AG10803 (cell line): ENCODE data around the gene PTPRD.

Source experiments
- DNase-seq: peaks from one replicate; pipeline ENCODE4 v3.0.0; 2010; ENCODE audit warnings: low read depth
- H3K4me3 ChIP-seq: 2 replicates; pipeline ENCODE4 v1.5.1; 2011; ENCODE audit warnings: mild to moderate bottlenecking, low read length, control low read depth
- TF ChIP-seq, protein P1 (sequence below): conservative IDR thresholded peaks from 2 replicates; pipeline ENCODE4 v1.5.1; 2011; ENCODE audit warnings: mild to moderate bottlenecking, low read length, control low read depth, inconsistent platforms

The PTPRD gene

DNA sequence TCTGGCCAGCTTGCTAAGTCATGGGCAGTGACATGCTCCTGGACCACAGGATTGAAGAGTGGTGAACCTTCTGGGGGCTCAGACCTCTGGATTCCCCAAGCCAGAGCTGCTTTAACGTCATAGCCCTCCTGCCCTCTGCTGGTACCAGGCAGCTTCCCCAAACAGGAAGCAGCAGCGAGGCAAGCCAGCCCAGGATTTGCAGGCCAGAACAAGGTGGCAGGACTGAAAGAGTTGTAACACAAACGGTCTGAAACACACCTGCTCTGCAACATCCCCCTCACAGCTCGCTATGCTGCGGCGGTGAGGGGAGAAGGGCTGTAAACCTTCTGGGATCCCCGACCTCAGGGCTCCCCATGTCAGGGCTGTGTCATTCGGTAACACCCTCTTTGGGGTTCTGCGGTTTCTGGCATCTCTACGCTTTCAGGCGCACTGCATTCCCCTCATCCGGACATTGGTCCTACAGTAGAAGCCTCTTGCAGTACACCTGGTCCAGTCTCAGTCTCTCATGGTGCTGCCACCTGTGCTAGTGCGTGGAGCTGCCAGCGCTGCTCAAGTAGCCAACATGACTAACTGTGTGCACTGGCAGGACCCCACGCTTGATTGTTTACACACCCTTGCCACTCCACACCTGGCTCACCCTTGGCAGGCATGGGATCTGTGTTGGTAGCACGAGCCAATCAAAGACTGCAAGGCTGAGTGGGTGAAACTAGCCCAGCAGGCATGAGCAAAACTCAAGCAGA, 893.3 kb downstream of the PTPRD start:
- H3K4me3 ChIP-seq = no peak overlapping the region
- TF ChIP-seq, protein P1, sequence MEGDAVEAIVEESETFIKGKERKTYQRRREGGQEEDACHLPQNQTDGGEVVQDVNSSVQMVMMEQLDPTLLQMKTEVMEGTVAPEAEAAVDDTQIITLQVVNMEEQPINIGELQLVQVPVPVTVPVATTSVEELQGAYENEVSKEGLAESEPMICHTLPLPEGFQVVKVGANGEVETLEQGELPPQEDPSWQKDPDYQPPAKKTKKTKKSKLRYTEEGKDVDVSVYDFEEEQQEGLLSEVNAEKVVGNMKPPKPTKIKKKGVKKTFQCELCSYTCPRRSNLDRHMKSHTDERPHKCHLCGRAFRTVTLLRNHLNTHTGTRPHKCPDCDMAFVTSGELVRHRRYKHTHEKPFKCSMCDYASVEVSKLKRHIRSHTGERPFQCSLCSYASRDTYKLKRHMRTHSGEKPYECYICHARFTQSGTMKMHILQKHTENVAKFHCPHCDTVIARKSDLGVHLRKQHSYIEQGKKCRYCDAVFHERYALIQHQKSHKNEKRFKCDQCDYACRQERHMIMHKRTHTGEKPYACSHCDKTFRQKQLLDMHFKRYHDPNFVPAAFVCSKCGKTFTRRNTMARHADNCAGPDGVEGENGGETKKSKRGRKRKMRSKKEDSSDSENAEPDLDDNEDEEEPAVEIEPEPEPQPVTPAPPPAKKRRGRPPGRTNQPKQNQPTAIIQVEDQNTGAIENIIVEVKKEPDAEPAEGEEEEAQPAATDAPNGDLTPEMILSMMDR = no peak
- no peak for DNase-seq

DNA sequence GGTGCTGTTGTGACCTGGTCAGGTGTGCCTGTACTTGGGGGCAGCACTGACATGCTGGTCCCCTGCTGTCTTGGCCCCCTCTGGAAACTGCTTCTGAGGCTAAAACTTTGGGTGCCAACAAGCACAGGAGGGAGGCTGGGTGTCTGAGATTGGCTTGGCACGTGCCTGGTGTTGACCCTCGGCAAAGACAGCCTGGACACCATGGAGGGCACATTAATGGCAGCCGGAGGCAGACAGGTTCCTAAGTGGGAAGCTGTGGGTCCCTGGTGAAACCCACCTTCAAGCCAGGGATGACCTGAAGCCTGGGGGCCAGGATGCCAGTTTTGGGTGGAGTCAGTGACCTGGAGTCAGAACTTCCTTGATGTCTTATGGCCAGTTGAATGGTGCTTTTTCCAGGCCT, 894.1 kb downstream of the PTPRD start:
- no peak overlapping the region for H3K4me3 ChIP-seq
- TF ChIP-seq, protein P1 = no peak
- no peak for DNase-seq

DNA sequence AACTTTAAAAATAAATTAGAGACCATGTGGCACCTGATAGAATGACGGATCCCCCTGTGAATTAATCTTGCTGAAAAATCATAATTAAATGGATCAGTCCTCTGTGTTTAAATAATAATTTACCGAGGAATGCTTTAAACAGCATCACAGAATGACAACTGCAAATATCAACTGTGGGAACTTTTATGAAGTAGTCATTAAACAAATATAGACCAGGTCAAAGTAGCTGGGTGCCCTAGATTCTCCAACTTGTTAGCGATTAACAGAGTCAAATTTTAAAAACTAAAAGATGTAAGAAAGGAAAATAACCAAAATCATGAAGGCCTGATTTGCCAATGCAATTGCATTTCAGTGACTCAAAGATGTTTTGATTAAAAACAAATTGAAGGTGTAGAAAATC, 933.4 kb downstream of the PTPRD start:
- H3K4me3 ChIP-seq = no peak overlapping the region

DNA sequence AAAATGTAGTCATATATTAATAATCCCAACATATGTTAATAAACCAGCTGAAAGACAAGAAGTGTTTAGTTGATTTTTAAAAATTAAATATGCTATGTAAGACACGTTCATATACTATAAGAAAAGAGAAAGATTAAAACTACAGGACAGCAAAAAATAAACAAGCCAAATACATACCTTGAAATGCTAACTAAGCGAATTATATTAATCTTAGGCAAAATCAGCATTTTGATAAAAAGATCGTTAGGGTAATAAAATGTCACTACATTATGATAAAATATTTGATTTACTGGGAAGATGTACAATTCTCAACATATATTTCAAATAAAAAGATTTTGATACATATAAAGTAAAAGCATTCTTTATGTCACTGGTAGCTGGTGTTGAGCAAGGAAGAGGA, 938.3 kb downstream of the PTPRD start:
- H3K4me3 ChIP-seq = no peak overlapping the region
- DNase-seq = no peak
- TF ChIP-seq, protein P1 = no peak

More for the DNA sequence above, 933.4 kb downstream of the PTPRD start:
- DNase-seq = no peak
- TF ChIP-seq, protein P1 = no peak

DNA sequence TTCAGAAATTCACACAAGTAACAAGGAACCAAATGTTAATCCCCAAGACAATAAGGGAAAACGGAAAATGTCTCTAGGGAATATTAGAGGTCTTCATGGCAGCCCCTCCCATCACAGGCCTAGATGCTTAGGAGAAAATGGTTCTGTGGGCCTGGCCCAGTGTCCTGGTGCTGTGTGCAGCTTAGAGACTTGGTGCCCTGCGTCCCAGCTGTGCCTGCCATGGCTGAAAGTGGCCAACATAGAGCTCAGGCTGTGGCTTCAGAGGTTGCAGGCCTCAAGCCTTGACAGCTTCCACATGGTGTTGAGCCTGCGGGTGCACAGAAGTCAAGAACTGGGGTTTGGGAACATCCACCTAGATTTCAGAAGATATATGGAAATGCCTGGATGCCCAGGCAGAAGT, 942.3 kb downstream of the PTPRD start:
- TF ChIP-seq, protein P1 = no peak
- DNase-seq = no peak
- no peak overlapping the region for H3K4me3 ChIP-seq

DNA sequence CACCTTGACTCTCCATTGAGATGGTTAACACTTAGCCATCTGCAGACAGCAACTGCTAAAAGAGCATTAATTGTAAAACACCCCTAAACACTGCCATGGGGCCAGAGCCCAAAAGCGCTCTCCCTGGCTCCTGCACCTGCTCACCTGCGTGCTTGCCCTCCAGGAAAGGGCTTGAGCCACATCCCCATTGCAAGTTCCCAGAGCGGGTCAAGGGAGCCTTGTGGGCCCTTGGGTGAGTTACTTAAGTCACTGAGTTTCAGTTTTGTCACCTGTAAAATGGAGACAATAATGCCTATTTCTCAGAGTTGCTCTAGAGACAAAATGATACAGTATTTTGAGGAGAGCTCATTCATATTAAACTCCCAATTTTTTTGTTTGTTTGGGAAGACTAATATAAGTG, 967.8 kb downstream of the PTPRD start:
- no peak for DNase-seq
- TF ChIP-seq, protein P1 = no peak
- H3K4me3 ChIP-seq = no peak overlapping the region

DNA sequence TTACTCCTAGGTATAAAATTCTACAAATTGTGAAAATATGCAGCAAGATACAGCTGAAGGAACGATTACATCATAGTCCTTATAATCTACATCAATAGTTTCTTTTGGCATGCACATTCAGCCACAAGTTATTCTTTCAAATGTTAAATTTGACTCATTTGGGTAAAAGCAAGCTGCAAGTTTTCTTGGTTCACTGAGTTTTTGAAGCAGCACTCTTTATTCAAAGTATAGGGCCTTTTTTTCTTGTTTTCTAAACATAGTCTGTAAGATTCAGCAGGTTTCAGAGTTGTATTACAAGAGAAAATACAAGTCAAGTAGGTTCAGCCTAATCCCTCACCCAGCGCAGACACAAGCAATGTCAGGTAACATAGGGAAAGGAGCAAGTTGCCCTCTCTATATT, 981.5 kb downstream of the PTPRD start:
- TF ChIP-seq, protein P1 = no peak
- DNase-seq = no peak
- H3K4me3 ChIP-seq = no peak overlapping the region
